ENCODE measurements around the gene NCCRP1. TPM values are rescaled to one million over a fixed set of nuclear protein-coding genes. Genes with fewer than 3 reads are reported as not detected.

NCCRP1 gene
- total and polyA plus RNA-seq, 2 donors (not counting 3 experiments of a cell fraction or from before 2014, with no cell fraction given), result 0.06 TPM; not detected in 1

DNA sequence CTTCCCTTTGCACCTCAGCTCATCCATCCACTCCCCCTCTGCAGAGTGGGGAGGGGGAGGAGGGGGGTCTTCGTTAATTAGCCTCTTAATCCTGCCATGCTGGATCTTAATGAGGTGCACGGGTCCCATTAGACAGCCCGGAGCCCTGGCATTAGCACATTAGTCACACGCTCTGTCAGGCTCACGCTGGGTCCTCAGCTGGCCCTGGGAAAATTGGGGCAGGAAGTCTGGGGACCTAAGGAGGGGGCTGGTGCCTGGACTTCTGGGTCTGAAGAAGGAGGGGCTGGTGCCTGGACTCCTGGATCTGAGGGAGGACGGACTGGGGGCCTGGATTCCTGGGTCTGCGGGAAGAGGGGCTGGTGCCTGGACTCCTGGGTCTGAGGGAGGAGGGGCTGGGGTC, 444 bp upstream of the NCCRP1 start:
- BruUV-seq (replicated peaks), result no TSS peak
- Histone ChIP-seq H3K4me2 (ENCODE audit: insufficient read depth, low read length) (no peak overlapping the region), H3K4me3 (replicated peaks in 1 of 3; ENCODE audit: insufficient read depth in 1 of 3, low read depth in 1 of 3, low read length in 3 of 3) (no peak overlapping the region), H3K4me1 (ENCODE audit: control insufficient read depth, extremely low read depth, insufficient read depth, low read length) (no peaks in the 10 kb centered on the region), H3K9ac (replicated peaks; ENCODE audit: extremely low read depth, insufficient read depth, low read length) (no peak overlapping the region), H3K9me3 (replicated peaks; ENCODE audit: control insufficient read depth, insufficient read depth, low read length) (no peaks in the 10 kb centered on the region), H3K9me1 (replicated peaks; ENCODE audit: control insufficient read depth, extremely low read depth, insufficient read depth, low read length) (no peaks in the 10 kb centered on the region), H3K79me2 (ENCODE audit: control insufficient read depth, insufficient read depth, low read length) (no peaks in the 10 kb centered on the region), H3K36me3 (ENCODE audit: control insufficient read depth in 2 of 2, extremely low read depth in 1 of 2, insufficient read depth in 2 of 2, low read length in 2 of 2) (no peaks in the 10 kb centered on the region), H2AFZ (ENCODE audit: low read depth, low read length) (no peak overlapping the region), H4K20me1 (replicated peaks; ENCODE audit: control insufficient read depth, extremely low read depth, insufficient read depth, low read length) (no peaks in the 10 kb centered on the region), H3K27ac (ENCODE audit: insufficient read depth, low read depth, low read length) (no peak overlapping the region), H3K27me3 (ENCODE audit: control insufficient read depth in 2 of 2, insufficient read depth in 2 of 2, low read length in 2 of 2) (peaks cover 30 to 31% of the 10 kb centered on the region in 2 experiments)
- dilution Hi-C loops (cut with MboI; ENCODE audit: extremely low pct_ligation_motif_present, low sequenced_read_pairs) (no loop called here), intact Hi-C loops (cut with micrococcal nuclease) (loop anchor here (5.0 kb wide), 1 partner anchor 144 kb away; no protein-coding TSS in a partner anchor)
- CTCF ChIA-PET, result interaction anchor here (1.1 kb wide), 1 partner anchor 132 kb away, joined by 3 read pairs; no protein-coding TSS in a partner anchor
- POLR2A ChIA-PET, result no interaction called here
- TF ChIP-seq GATA2 (IDR thresholded peaks at IDR 0.05; ENCODE audit: insufficient read depth, insufficient read length, low read depth, low read length) (no peak), EZH2 (IDR thresholded peaks at IDR 0.05; ENCODE audit: borderline replicate concordance, low read depth, low read length, severe bottlenecking) (no peak), MYC (IDR thresholded peaks at IDR 0.05; ENCODE audit: low read depth, low read length) (no peak), FOS (IDR thresholded peaks at IDR 0.05; ENCODE audit: borderline replicate concordance, insufficient read depth, low read length) (no peak), POLR2AphosphoS5 (IDR thresholded peaks at IDR 0.05; ENCODE audit: insufficient read depth, low read depth, low read length) (no peak), POLR2A (IDR thresholded peaks at IDR 0.05; ENCODE audit: low read depth, low read length) (no peak), JUN (IDR thresholded peaks at IDR 0.05; ENCODE audit: borderline replicate concordance, insufficient read depth, insufficient read length, low read depth) (no peak)
- TF ChIP-seq, protein P1, sequence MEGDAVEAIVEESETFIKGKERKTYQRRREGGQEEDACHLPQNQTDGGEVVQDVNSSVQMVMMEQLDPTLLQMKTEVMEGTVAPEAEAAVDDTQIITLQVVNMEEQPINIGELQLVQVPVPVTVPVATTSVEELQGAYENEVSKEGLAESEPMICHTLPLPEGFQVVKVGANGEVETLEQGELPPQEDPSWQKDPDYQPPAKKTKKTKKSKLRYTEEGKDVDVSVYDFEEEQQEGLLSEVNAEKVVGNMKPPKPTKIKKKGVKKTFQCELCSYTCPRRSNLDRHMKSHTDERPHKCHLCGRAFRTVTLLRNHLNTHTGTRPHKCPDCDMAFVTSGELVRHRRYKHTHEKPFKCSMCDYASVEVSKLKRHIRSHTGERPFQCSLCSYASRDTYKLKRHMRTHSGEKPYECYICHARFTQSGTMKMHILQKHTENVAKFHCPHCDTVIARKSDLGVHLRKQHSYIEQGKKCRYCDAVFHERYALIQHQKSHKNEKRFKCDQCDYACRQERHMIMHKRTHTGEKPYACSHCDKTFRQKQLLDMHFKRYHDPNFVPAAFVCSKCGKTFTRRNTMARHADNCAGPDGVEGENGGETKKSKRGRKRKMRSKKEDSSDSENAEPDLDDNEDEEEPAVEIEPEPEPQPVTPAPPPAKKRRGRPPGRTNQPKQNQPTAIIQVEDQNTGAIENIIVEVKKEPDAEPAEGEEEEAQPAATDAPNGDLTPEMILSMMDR (IDR thresholded peaks at IDR 0.05; ENCODE audit: extremely low read depth in 1 of 2, insufficient read depth in 1 of 2, low read depth in 1 of 2, low read length in 2 of 2), result no peak
- TF ChIP-seq, protein P2, sequence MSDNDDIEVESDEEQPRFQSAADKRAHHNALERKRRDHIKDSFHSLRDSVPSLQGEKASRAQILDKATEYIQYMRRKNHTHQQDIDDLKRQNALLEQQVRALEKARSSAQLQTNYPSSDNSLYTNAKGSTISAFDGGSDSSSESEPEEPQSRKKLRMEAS (IDR thresholded peaks at IDR 0.05; ENCODE audit: insufficient read depth, insufficient read length), result no peak
- FAIRE-seq (no peak), DNase-seq (ENCODE audit: low read depth, low spot score) (no peak)
